PC-9 (cell line): ENCODE results near the gene LRP1B. TPM values are rescaled to one million over a fixed set of nuclear protein-coding genes. Genes with fewer than 3 reads are reported as not detected.

Experiments
- BruUV-seq: library from RNA; stranded (reverse); fragments of 400-500 nt; replicated peaks from 2 replicates; lab custom pipeline; 2021; lab: Mats Ljungman, UMichigan
- CTCF ChIA-PET: fragments of 300-600 bp; sonication (Branson Sonifier 250); formaldehyde crosslinking; loops from one replicate; lab custom pipeline; 2022; ENCODE audit warnings: antibody characterized with exemption; lab: Charles Lee
- POLR2A ChIA-PET: fragments of 300-600 bp; sonication (Branson Sonifier 250); formaldehyde crosslinking; loops from one replicate; lab custom pipeline; 2022; ENCODE audit warnings: antibody characterized with exemption; ENCODE audit not compliant: unreplicated experiment; lab: Charles Lee
- DNase-seq, 2 experiments: peaks; one replicate each; pipeline versions ENCODE4 v3.0.0 to v3.0.0-alpha.2; 2015 to 2022; ENCODE audit warnings: mixed read lengths in 1 of 2
- H2AFZ ChIP-seq: fragments of 200-600 bp; sonication (generic); 2 replicates; pipeline ENCODE4 v1.8.1; 2017; ENCODE audit warnings: antibody characterized with exemption
- H3F3A ChIP-seq: fragments of 200-600 bp; sonication (generic); 2 replicates; pipeline ENCODE4 v1.8.1; 2017; ENCODE audit warnings: antibody characterized with exemption, mild to moderate bottlenecking, low read depth; ENCODE audit not compliant: insufficient read depth
- H3K27ac ChIP-seq: fragments of 200-600 bp; sonication (generic); 2 replicates; pipeline ENCODE4 v1.6.1; 2016; ENCODE audit warnings: mixed run types
- H3K27me3 ChIP-seq: fragments of 200-600 bp; sonication (generic); 2 replicates; pipeline ENCODE4 v1.6.1; 2016; ENCODE audit warnings: low read depth, mixed run types; ENCODE audit not compliant: insufficient read depth
- H3K36me3 ChIP-seq: fragments of 200-600 bp; sonication (generic); 2 replicates; pipeline ENCODE4 v1.6.1; 2016; ENCODE audit warnings: low read depth, mixed run types
- H3K4me1 ChIP-seq: fragments of 200-600 bp; sonication (generic); replicated peaks from 2 replicates; pipeline ENCODE4 v1.6.1; 2016; ENCODE audit warnings: mixed run types; ENCODE audit not compliant: insufficient read depth
- H3K4me2 ChIP-seq: fragments of 200-600 bp; sonication (generic); 2 replicates; pipeline ENCODE4 v1.6.1; 2017; ENCODE audit warnings: mixed run types
- H3K4me3 ChIP-seq: fragments of 200-600 bp; sonication (generic); 2 replicates; pipeline ENCODE4 v1.6.1; 2016; ENCODE audit warnings: mixed run types
- H3K79me2 ChIP-seq: fragments of 200-600 bp; sonication (generic); 2 replicates; pipeline ENCODE4 v1.6.1; 2017; ENCODE audit warnings: low read depth, mixed run types
- H3K9me2 ChIP-seq: fragments of 200-600 bp; sonication (generic); 2 replicates; pipeline ENCODE4 v1.8.1; 2017; ENCODE audit warnings: mild to moderate bottlenecking; ENCODE audit not compliant: insufficient read depth
- H3K9me3 ChIP-seq: fragments of 200-600 bp; sonication (generic); 2 replicates; pipeline ENCODE4 v1.8.1; 2016; ENCODE audit warnings: low read depth; ENCODE audit not compliant: insufficient read depth
- H4K20me1 ChIP-seq: fragments of 200-600 bp; sonication (generic); 2 replicates; pipeline ENCODE4 v1.8.1; 2017; ENCODE audit not compliant: insufficient read depth
- CTCF ChIP-seq: fragments of 200-600 bp; sonication (generic); conservative IDR thresholded peaks from 2 replicates; pipeline ENCODE4 v1.6.1; 2017; ENCODE audit warnings: mixed run types, antibody characterized with exemption, mild to moderate bottlenecking, moderate library complexity
- EZH2 ChIP-seq: fragments of 200-600 bp; sonication (generic); IDR thresholded peaks from 2 replicates; pipeline ENCODE4 v1.8.0; 2017; ENCODE audit warnings: antibody characterized with exemption, low read depth
- intact Hi-C: fragments of 100-400 bp; cut with micrococcal nuclease; formaldehyde crosslinking; loops from one replicate; pipeline ENCODE4 v1.10.0; 2022; ENCODE audit not compliant: unreplicated experiment
- total RNA-seq: library from RNA; stranded (reverse); gene quantifications from 2 replicates; pipeline ENCODE4 v1.2.3, GENCODE V29; 2021

Gene LRP1B
- total RNA-seq, 1 experiment from 2014 or later, result 1.7 TPM

GRCh38 chr2:140200764-140201163 is 1930.1 kb downstream of the LRP1B start:
- DNase-seq, result no peak
- intact Hi-C loops, result no loop called here
- Histone ChIP-seq H3K9me2 (no peaks in the 10 kb centered on the region), H3K4me1 (no peaks in the 10 kb centered on the region), H3K36me3 (no peaks in the 10 kb centered on the region), H3K4me2 (no peak overlapping the region), H3K4me3 (no peak overlapping the region), H3K9me3 (no peaks in the 10 kb centered on the region), H3K27me3 (no peaks in the 10 kb centered on the region), H3F3A (no peaks in the 10 kb centered on the region), H2AFZ (no peak overlapping the region), H3K79me2 (no peaks in the 10 kb centered on the region), H3K27ac (no peak overlapping the region), H4K20me1 (no peaks in the 10 kb centered on the region)
- CTCF ChIA-PET, result no interaction called here
- TF ChIP-seq EZH2 (no peak), CTCF (no peak)
- BruUV-seq, result no TSS peak
- POLR2A ChIA-PET, result no interaction called here

DNA sequence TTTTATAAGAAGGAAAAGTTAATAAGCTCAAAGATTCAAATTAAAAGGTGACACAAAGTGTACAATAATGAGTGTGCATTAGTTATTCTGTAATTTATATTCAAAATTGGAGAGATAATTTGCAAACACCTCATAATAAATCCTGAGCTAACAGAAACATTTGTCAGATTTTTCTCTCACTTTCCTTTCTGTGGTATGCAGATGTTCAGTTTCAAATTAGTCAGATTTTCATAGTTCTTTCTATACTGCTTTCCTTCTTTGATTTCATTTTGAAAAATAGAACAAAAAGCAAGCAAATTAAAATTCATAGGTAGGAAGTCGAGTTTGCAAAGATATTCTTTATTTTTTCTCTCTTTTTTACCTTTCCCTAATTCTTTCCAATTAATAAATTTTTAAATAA is 1930.5 kb downstream of the LRP1B start:
- ChIA-PET CTCF (no interaction called here), POLR2A (no interaction called here)
- Histone ChIP-seq H3K9me2 (no peaks in the 10 kb centered on the region), H4K20me1 (no peaks in the 10 kb centered on the region), H3K9me3 (no peaks in the 10 kb centered on the region), H3K79me2 (no peaks in the 10 kb centered on the region), H3K27ac (no peak overlapping the region), H3F3A (no peaks in the 10 kb centered on the region), H3K4me3 (no peak overlapping the region), H3K4me1 (no peaks in the 10 kb centered on the region), H3K36me3 (no peaks in the 10 kb centered on the region), H3K27me3 (no peaks in the 10 kb centered on the region), H3K4me2 (no peak overlapping the region), H2AFZ (no peak overlapping the region)
- no peak for DNase-seq
- no TSS peak for BruUV-seq
- no peak for TF ChIP-seq CTCF
- TF ChIP-seq EZH2, result no peak
- intact Hi-C loops, result no loop called here

DNA sequence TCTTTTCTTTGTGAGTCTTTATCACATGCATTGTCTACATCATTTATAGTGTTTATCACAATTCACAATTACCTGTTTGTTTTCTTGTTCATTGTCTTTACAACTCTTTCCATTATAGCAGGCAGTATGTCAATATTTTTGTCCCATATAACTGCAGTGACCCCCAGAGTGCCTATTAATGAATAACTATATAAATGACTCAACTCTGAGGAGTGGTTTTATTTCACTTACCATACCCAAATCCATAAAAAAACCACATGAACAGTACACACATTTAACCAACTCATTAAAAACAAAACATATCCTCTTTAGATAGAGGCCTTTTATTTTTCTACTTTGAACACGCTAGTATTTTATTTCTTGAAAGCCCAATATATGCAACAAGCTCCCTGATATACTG is 1931.5 kb downstream of the LRP1B start:
- H3F3A ChIP-seq, result no peaks in the 10 kb centered on the region
- H3K27ac ChIP-seq, result no peak overlapping the region
- CTCF ChIA-PET, result no interaction called here
- no peaks in the 10 kb centered on the region for H3K36me3 ChIP-seq
- no peak overlapping the region for H3K4me2 ChIP-seq
- DNase-seq, result no peak
- no peaks in the 10 kb centered on the region for H3K27me3 ChIP-seq
- POLR2A ChIA-PET, result no interaction called here
- no TSS peak for BruUV-seq
- H3K9me2 ChIP-seq, result no peaks in the 10 kb centered on the region
- H3K4me3 ChIP-seq, result no peak overlapping the region
- no peak for TF ChIP-seq CTCF
- no peak for TF ChIP-seq EZH2
- H3K9me3 ChIP-seq, result no peaks in the 10 kb centered on the region
- no peaks in the 10 kb centered on the region for H3K4me1 ChIP-seq
- no peak overlapping the region for H2AFZ ChIP-seq
- no peaks in the 10 kb centered on the region for H4K20me1 ChIP-seq
- no peaks in the 10 kb centered on the region for H3K79me2 ChIP-seq
- intact Hi-C loops, result no loop called here
